SK-N-SH (cell line): ENCODE results near the gene OPN1MW3.
"Not testable (repeated sequence)": the region's sequence is repeated elsewhere in the genome, so short reads cannot be mapped to it uniquely, and the experiment has no call there.

Experiments
- CHD2 ChIP-seq: fragments of 150-350 bp; IDR thresholded peaks from 2 replicates; pipeline ENCODE4 v1.6.1; 2018; ENCODE audit warnings: low read length; ENCODE audit not compliant: partially characterized antibody
- GABPA ChIP-seq: IDR thresholded peaks from 2 replicates; pipeline ENCODE4 v1.4.0; 2012; ENCODE audit warnings: low read depth, mild to moderate bottlenecking

GRCh38 chrX:154239982-154240503 lies 17.3 kb upstream of the OPN1MW3 start:
- not testable (repeated sequence) for TF ChIP-seq CHD2, GABPA
